K562 (cell line): ENCODE results near the gene RTF2. TPM values are rescaled to one million over a fixed set of nuclear protein-coding genes. Genes with fewer than 3 reads are reported as not detected.

Source experiments
- ATAC-seq: fragments of 200-7000 bp; cut with Tn5 transposase; 3 replicates; pipeline ENCODE4 v1.9.1; 2020; ENCODE audit warnings: moderate library complexity
- BruUV-seq: library from RNA; stranded (reverse); fragments of 400-500 nt; replicated peaks from 2 replicates; lab custom pipeline; 2021; lab: Mats Ljungman, UMichigan
- CTCF ChIA-PET: fragments of 300-600 bp; formaldehyde crosslinking; extraction: SDS; loops from one replicate; lab custom pipeline; 2021; ENCODE audit warnings: low intra/inter-chr PET ratio; lab: Yijun Ruan, JAX
- POLR2A ChIA-PET: fragments of 300-600, 350-650 bp; sonication (Branson Sonifier 250); formaldehyde crosslinking; extraction: SDS; loops from one replicate; lab custom pipeline; 2021; ENCODE audit warnings: antibody characterized with exemption, inconsistent platforms; lab: Yijun Ruan, JAX
- DNase-seq, 4 experiments: peaks; one replicate each; pipeline versions ENCODE4 v3.0.0 to v3.0.0-alpha.2; 2011 to 2018; ENCODE audit warnings: low spot score in 3 of 4, mixed read lengths in 3 of 4; ENCODE audit errors: extremely low read depth in 1 of 4
- FAIRE-seq: peaks from 2 replicates; lab custom pipeline; 2011; peaks lifted over from hg19 to GRCh38; lab: Jason Lieb, UNC
- H2AFZ ChIP-seq: 2 replicates; pipeline ENCODE4 v1.6.0; 2011; ENCODE audit warnings: low read depth, low read length, control low read depth, inconsistent platforms
- H3K27ac ChIP-seq: fragments of 200-600 bp; 3 replicates; pipeline ENCODE4 v1.8.0; 2011; ENCODE audit warnings: low read depth, mild to moderate bottlenecking, control low read depth, inconsistent platforms, low read length, moderate library complexity, mixed read lengths; ENCODE audit errors: extremely low read depth
- H3K27me3 ChIP-seq, 2 experiments: fragments of 300-600 bp in 1 of 2; 2 replicates in 1 of 2; 3 replicates in 1 of 2; pipeline versions ENCODE4 v1.6.0 to v1.8.0; 2011; ENCODE audit warnings: inconsistent platforms in 2 of 2, low read length in 2 of 2, mild to moderate bottlenecking in 1 of 2, mixed read lengths in 1 of 2, moderate library complexity in 1 of 2; ENCODE audit not compliant: control insufficient read depth in 2 of 2, insufficient read depth in 2 of 2
- H3K36me3 ChIP-seq: fragments of 300-600 bp; 3 replicates; pipeline ENCODE4 v1.8.0; 2011; ENCODE audit warnings: mild to moderate bottlenecking, low read length, inconsistent platforms; ENCODE audit not compliant: control insufficient read depth, insufficient read depth
- H3K4me1 ChIP-seq, 2 experiments: fragments of 200-600 bp in 1 of 2; replicated peaks in 1 of 2; 2 replicates in 1 of 2; 3 replicates in 1 of 2; pipeline versions ENCODE4 v1.5.1 to v1.8.0; 2011; ENCODE audit warnings: inconsistent platforms in 2 of 2, low read length in 2 of 2, mild to moderate bottlenecking in 1 of 2, mixed read lengths in 1 of 2, moderate library complexity in 1 of 2; ENCODE audit not compliant: control insufficient read depth in 2 of 2, insufficient read depth in 2 of 2
- H3K4me2 ChIP-seq: 2 replicates; pipeline ENCODE4 v1.6.1; 2011; ENCODE audit warnings: low read length, control low read depth, inconsistent platforms, mixed read lengths; ENCODE audit not compliant: insufficient read depth
- H3K4me3 ChIP-seq: fragments of 200-600 bp; sonication (generic), shearing (Covaris generic); 2 replicates; pipeline ENCODE4 v1.5.1; 2016; ENCODE audit warnings: control low read depth, inconsistent platforms
- H3K79me2 ChIP-seq: fragments of 200-600 bp; 3 replicates; pipeline ENCODE4 v1.8.0; 2011; ENCODE audit warnings: low read length, inconsistent platforms; ENCODE audit not compliant: control insufficient read depth, insufficient read depth
- H3K9ac ChIP-seq, 2 experiments: 2 replicates each; pipeline versions ENCODE4 v1.6.0 to v1.6.1; 2011; ENCODE audit warnings: low read depth in 2 of 2, low read length in 2 of 2, control low read depth in 1 of 2, inconsistent platforms in 1 of 2, mild to moderate bottlenecking in 1 of 2, mixed read lengths in 1 of 2; ENCODE audit not compliant: insufficient read depth in 1 of 2
- H3K9me1 ChIP-seq: one replicate; pipeline ENCODE4 v1.6.0; 2011; ENCODE audit warnings: inconsistent platforms, mild to moderate bottlenecking, low read length, moderate library complexity; ENCODE audit not compliant: control insufficient read depth, insufficient read depth
- H3K9me3 ChIP-seq: replicated peaks from 2 replicates; pipeline ENCODE4 v1.5.1; 2011; ENCODE audit warnings: low read depth, low read length, inconsistent platforms; ENCODE audit not compliant: control insufficient read depth, insufficient read depth
- H4K20me1 ChIP-seq: replicated peaks from 2 replicates; pipeline ENCODE4 v1.6.1; 2011; ENCODE audit warnings: low read length, inconsistent platforms, mixed read lengths; ENCODE audit not compliant: control insufficient read depth, insufficient read depth
- KLF10 ChIP-seq: fragments of 250-450 bp; sonication (Bioruptor Pico); IDR thresholded peaks from 2 replicates; pipeline ENCODE4 v1.6.1; 2021; ENCODE audit warnings: matching md5 sums
- NELFE ChIP-seq: IDR thresholded peaks from 2 replicates; pipeline ENCODE4 v1.6.1; 2011; ENCODE audit warnings: mild to moderate bottlenecking; ENCODE audit not compliant: insufficient read depth, insufficient read length
- RREB1 ChIP-seq: fragments of 250-450 bp; sonication (Bioruptor Pico); IDR thresholded peaks from 2 replicates; pipeline ENCODE4 v1.4.0; 2020
- SETDB1 ChIP-seq: IDR thresholded peaks from one replicate; pipeline ENCODE4 v1.6.1; 2012; ENCODE audit warnings: low read length, control low read depth, inconsistent platforms
- ZNF561 ChIP-seq: fragments of 450-650 bp; formaldehyde crosslinking; conservative IDR thresholded peaks from 2 replicates; pipeline ENCODE4 v1.4.0; 2020; ENCODE audit warnings: mild to moderate bottlenecking, moderate library complexity
- WGBS: fragments of 100-300 bp; shearing (Covaris generic); methylation state at CpG from one replicate; pipeline ENCODE4 v1.1.6; 2016; ENCODE audit warnings: low coverage, mixed read lengths; ENCODE audit not compliant: insufficient coverage; ENCODE audit errors: missing lambda C conversion rate; 5-methylcytosine and 5-hydroxymethylcytosine counted together
- in situ Hi-C: fragments of 300-500 bp; cut with MboI; formaldehyde crosslinking; loops from 4 replicates; pipeline ENCODE4 v1.15.0; 2018; ENCODE audit warnings: inconsistent platforms, mixed read lengths
- intact Hi-C: fragments of 100-400 bp; cut with micrococcal nuclease; formaldehyde crosslinking; loops from 2 replicates; pipeline ENCODE4 v1.14.2; 2022
- polyA plus RNA-seq, 8 experiments: library from polyadenylated mRNA; depleted of rRNA in 4 of 8; stranded (reverse) in 5 of 8; unstranded in 3 of 8; fragments of >200 nt; fragmentation: Nextera tagmentation in 2 of 8; fragmentation: Illumina TruSeq in 1 of 8; extraction: Ambion mirVana in 2 of 8; extraction: Trizol in 1 of 8; gene quantifications; 2 replicates each; pipeline versions ENCODE4 v1.2.1 to v1.2.3, GENCODE V29; 2011 to 2014; ENCODE audit warnings: inconsistent platforms in 1 of 8, missing spikeins in 1 of 8
- total RNA-seq, 7 experiments: library from RNA; depleted of rRNA in 6 of 7; stranded (reverse); fragments of >200 nt in 6 of 7; fragmentation: Illumina TruSeq in 2 of 7; extraction: Trizol in 2 of 7; gene quantifications; 2 replicates each; pipeline versions ENCODE4 v1.2.1 to v1.2.3, GENCODE V29; 2011 to 2021; ENCODE audit warnings: low replicate concordance in 1 of 7
- TF ChIP-seq, protein P1 (sequence below): fragments of 450-650 bp; IDR thresholded peaks from 2 replicates; pipeline ENCODE4 v1.6.1; 2016; ENCODE audit warnings: missing biosample characterization, missing genetic modification characterization
- TF ChIP-seq, protein P2 (sequence below): fragments of 450-650 bp; conservative IDR thresholded peaks from 2 replicates; pipeline ENCODE4 v1.6.1; 2016; ENCODE audit warnings: missing genetic modification characterization, low read depth, mild to moderate bottlenecking, control low read depth, missing compliant biosample characterization

RTF2 gene
- total and polyA plus RNA-seq, 9 of the 15 experiments (the other 6 are each of a cell fraction or from before 2014, with no cell fraction given) = 67.0 to 177 (median 84.9) TPM

- Histone ChIP-seq H3K9me3 (0 out of 2 replicates have a peak, but pooled peaks cover 2% of the 10 kb centered on the region), H3K9me1 (peaks cover 4% of the 10 kb centered on the region), H3K4me3 (no peak overlapping the region), H3K27me3 (no peaks in the 10 kb centered on the region), H3K36me3 (peaks cover 63% of the 10 kb centered on the region; the same call in 2 of the 3 replicates), H2AFZ (no peak overlapping the region), H3K79me2 (no peaks in the 10 kb centered on the region), H4K20me1 (no peaks in the 10 kb centered on the region; the same call in 1 of the 2 replicates), H3K4me2 (no peak overlapping the region), H3K4me1 (no peaks in the 10 kb centered on the region), H3K27ac (no peak overlapping the region), H3K9ac (no peak overlapping the region)
- ChIA-PET CTCF (interaction anchor here (0.7 kb wide), 1 partner anchor 1836 kb away, joined by 3 read pairs; no protein-coding TSS in a partner anchor), POLR2A (interaction anchor here (0.7 kb wide), 1 partner anchor 480 kb away, joined by 3 read pairs; no protein-coding TSS in a partner anchor)
- ATAC-seq = no peak
- TF ChIP-seq SETDB1 = no peak
- TF ChIP-seq, protein P1, sequence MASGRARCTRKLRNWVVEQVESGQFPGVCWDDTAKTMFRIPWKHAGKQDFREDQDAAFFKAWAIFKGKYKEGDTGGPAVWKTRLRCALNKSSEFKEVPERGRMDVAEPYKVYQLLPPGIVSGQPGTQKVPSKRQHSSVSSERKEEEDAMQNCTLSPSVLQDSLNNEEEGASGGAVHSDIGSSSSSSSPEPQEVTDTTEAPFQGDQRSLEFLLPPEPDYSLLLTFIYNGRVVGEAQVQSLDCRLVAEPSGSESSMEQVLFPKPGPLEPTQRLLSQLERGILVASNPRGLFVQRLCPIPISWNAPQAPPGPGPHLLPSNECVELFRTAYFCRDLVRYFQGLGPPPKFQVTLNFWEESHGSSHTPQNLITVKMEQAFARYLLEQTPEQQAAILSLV (tag) = no peak
- TF ChIP-seq ZNF561 (CRISPR knock-in tag) = no peak
- TF ChIP-seq RREB1 (CRISPR knock-in tag) = no peak
- no peak for TF ChIP-seq NELFE
- TF ChIP-seq, protein P2, sequence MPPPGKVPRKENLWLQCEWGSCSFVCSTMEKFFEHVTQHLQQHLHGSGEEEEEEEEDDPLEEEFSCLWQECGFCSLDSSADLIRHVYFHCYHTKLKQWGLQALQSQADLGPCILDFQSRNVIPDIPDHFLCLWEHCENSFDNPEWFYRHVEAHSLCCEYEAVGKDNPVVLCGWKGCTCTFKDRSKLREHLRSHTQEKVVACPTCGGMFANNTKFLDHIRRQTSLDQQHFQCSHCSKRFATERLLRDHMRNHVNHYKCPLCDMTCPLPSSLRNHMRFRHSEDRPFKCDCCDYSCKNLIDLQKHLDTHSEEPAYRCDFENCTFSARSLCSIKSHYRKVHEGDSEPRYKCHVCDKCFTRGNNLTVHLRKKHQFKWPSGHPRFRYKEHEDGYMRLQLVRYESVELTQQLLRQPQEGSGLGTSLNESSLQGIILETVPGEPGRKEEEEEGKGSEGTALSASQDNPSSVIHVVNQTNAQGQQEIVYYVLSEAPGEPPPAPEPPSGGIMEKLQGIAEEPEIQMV (tag) = no peak
- TF ChIP-seq KLF10 (CRISPR knock-in tag) = no peak
- in situ Hi-C loops = no loop called here
- 94% methylated on average over 5 of the region's 5 CpGs for WGBS
- FAIRE-seq = no peak
- DNase-seq = no peak
- BruUV-seq = no TSS peak
- intact Hi-C loops = no loop called here
Observed at GRCh38 chr20:56516631-56517030, 48.2 kb downstream of the RTF2 start.
